Parathyroid adenoma (tissue), 2 donors: ENCODE data around the gene LRIG2.

Experiments used
- H2AFZ ChIP-seq: fragments of 300-600 bp; sonication (generic); one replicate; pipeline ENCODE4 v1.7.0; 2017; ENCODE audit warnings: antibody characterized with exemption, mild to moderate bottlenecking
- H3K27ac ChIP-seq: fragments of 300-600 bp; sonication (generic); one replicate; pipeline ENCODE4 v1.7.0; 2017
- H3K27me3 ChIP-seq: fragments of 300-600 bp; sonication (generic); one replicate; pipeline ENCODE4 v1.7.0; 2017; ENCODE audit warnings: low read length; ENCODE audit not compliant: control insufficient read depth, insufficient read depth
- H3K36me3 ChIP-seq: fragments of 300-600 bp; sonication (generic); one replicate; pipeline ENCODE4 v1.7.0; 2017; ENCODE audit warnings: low read length; ENCODE audit not compliant: control insufficient read depth, insufficient read depth
- H3K4me1 ChIP-seq: fragments of 300-600 bp; sonication (generic); one replicate; pipeline ENCODE4 v1.7.0; 2017; ENCODE audit warnings: control low read depth
- H3K4me2 ChIP-seq: fragments of 300-600 bp; sonication (generic); one replicate; pipeline ENCODE4 v1.7.0; 2017; ENCODE audit warnings: low read length
- H3K4me3 ChIP-seq: fragments of 300-600 bp; sonication (generic); one replicate; pipeline ENCODE4 v1.7.0; 2017; ENCODE audit warnings: low read depth, low read length
- H3K79me2 ChIP-seq: fragments of 300-600 bp; sonication (generic); one replicate; pipeline ENCODE4 v1.7.0; 2017; ENCODE audit warnings: control low read depth
- H3K9ac ChIP-seq: fragments of 300-600 bp; sonication (generic); one replicate; pipeline ENCODE4 v1.7.0; 2017; ENCODE audit warnings: mild to moderate bottlenecking
- H3K9me3 ChIP-seq: fragments of 300-600 bp; sonication (generic); one replicate; pipeline ENCODE4 v1.7.0; 2017; ENCODE audit warnings: low read length; ENCODE audit not compliant: control insufficient read depth
- TF ChIP-seq, protein P1 (sequence below): fragments of 300-600 bp; sonication (generic); IDR thresholded peaks from one replicate; pipeline ENCODE4 v1.7.0; 2017; ENCODE audit warnings: antibody characterized with exemption, mild to moderate bottlenecking
- donor health status: primary hyperparathyroidism.

Gene LRIG2

DNA sequence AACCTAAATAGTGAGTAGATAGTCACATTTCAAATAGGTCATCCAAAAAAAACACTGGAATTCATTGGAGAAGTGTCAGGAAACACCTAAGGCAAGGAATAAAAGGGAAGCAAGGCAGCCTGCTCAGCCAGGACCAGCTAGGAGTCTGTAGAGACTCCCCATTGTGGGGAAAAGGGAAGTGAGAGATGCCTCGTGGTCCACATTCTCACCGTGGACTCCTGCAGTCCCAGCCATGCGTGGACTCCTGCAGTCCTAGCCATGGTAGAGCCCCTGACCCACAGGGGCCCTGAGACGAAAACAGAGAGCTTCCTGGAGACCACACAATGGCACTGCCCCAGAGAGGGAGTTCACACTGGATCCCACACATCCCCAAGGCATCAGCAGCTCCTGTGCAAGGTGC, 97.5 kb downstream of the LRIG2 start:
- H2AFZ ChIP-seq = no peak overlapping the region
- H3K9me3 ChIP-seq = no peaks in the 10 kb centered on the region
- TF ChIP-seq, protein P1, sequence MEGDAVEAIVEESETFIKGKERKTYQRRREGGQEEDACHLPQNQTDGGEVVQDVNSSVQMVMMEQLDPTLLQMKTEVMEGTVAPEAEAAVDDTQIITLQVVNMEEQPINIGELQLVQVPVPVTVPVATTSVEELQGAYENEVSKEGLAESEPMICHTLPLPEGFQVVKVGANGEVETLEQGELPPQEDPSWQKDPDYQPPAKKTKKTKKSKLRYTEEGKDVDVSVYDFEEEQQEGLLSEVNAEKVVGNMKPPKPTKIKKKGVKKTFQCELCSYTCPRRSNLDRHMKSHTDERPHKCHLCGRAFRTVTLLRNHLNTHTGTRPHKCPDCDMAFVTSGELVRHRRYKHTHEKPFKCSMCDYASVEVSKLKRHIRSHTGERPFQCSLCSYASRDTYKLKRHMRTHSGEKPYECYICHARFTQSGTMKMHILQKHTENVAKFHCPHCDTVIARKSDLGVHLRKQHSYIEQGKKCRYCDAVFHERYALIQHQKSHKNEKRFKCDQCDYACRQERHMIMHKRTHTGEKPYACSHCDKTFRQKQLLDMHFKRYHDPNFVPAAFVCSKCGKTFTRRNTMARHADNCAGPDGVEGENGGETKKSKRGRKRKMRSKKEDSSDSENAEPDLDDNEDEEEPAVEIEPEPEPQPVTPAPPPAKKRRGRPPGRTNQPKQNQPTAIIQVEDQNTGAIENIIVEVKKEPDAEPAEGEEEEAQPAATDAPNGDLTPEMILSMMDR = no peak
- H3K27me3 ChIP-seq = no peaks in the 10 kb centered on the region
- no peaks in the 10 kb centered on the region for H3K4me1 ChIP-seq
- H3K36me3 ChIP-seq = no peaks in the 10 kb centered on the region
- H3K9ac ChIP-seq = no peak overlapping the region
- H3K4me2 ChIP-seq = no peak overlapping the region
- no peaks in the 10 kb centered on the region for H3K79me2 ChIP-seq
- no peak overlapping the region for H3K4me3 ChIP-seq
- no peak overlapping the region for H3K27ac ChIP-seq

DNA sequence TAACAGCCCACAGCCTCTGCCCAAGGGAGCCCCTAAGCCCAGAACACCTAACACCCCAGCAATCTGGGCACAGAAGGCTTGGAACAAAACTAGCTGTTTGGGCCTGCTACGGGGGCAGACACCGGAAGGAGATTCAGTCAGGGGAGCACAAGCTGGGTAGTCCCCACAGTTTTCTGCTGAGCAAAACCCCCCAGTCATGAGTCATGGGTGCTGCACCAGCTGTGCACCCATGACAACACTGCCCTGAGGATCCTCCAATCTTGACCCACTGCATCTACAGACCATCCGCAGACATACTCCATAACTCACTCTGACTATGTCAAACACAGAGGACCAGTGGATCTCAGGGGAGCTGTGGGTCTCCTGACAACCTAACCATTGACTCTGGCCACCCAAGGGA, 105.1 kb downstream of the LRIG2 start:
- Histone ChIP-seq H3K4me2 (no peak overlapping the region), H3K9ac (no peak overlapping the region), H3K9me3 (no peaks in the 10 kb centered on the region), H3K4me3 (no peak overlapping the region), H3K4me1 (no peaks in the 10 kb centered on the region), H3K27me3 (no peaks in the 10 kb centered on the region), H3K79me2 (no peaks in the 10 kb centered on the region), H2AFZ (no peak overlapping the region), H3K36me3 (no peaks in the 10 kb centered on the region), H3K27ac (no peak overlapping the region)
- TF ChIP-seq, protein P1 = no peak

DNA sequence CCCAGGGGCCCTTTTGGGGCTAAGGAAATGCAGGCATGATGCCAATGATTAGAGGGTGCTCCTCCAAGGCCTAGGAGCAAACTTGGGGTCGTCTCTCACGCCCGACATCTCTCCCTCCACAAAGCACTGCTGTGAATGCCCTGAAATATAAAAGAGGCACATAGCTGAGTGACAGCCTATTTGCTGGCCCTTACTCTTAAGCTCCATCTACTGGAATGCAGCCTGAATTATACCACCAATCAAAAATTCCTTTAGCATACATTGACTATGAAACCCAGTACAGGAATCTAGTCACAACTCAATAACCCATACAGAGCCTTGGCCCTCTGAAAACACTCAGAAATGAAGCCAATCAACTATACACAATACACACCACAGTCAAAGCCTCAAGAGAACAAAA, 105.5 kb downstream of the LRIG2 start:
- no peaks in the 10 kb centered on the region for H3K36me3 ChIP-seq
- no peaks in the 10 kb centered on the region for H3K79me2 ChIP-seq
- no peak overlapping the region for H3K4me2 ChIP-seq
- no peaks in the 10 kb centered on the region for H3K27me3 ChIP-seq
- TF ChIP-seq, protein P1 = no peak
- H3K9ac ChIP-seq = no peak overlapping the region
- H3K4me1 ChIP-seq = no peaks in the 10 kb centered on the region
- H3K9me3 ChIP-seq = no peaks in the 10 kb centered on the region
- no peak overlapping the region for H3K4me3 ChIP-seq
- H3K27ac ChIP-seq = no peak overlapping the region
- H2AFZ ChIP-seq = no peak overlapping the region
